ENCODE results near the gene CDH12.

CDH12 gene

DNA sequence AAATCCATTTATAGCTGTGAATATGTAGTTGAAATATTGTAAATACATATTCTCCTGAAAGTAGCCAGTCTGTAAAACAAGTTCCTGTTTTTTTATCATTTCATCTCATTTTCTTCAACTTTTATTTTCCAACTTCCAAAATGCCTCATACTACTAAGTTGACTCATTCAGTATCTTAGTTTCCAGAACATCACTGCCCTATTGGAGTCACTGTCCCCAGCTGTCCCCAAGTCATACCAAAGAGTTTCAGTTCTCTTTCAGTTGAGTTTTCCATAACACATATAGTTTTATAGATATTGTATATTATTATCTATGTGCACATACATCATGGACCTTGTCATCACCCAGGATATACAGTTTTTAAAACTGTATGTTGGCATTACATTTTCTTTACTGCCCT is 261.7 kb downstream of the CDH12 start:
- Histone ChIP-seq H3K27me3 (ENCODE audit: insufficient read depth, low read length) (no peaks in the 10 kb centered on the region), H3K4me3 (ENCODE audit: low read depth, low read length) (no peak overlapping the region), H3K79me2 (ENCODE audit: control insufficient read depth, insufficient read depth, low read length, unreplicated experiment) (no peaks in the 10 kb centered on the region), H3K27ac (ENCODE audit: low read depth, low read length) (no peak overlapping the region), H3K36me3 (ENCODE audit: insufficient read depth, low read length) (no peaks in the 10 kb centered on the region), H3K4me1 (ENCODE audit: control insufficient read depth, insufficient read depth, low read length, unreplicated experiment) (no peaks in the 10 kb centered on the region), H2AFZ (ENCODE audit: low read length, unreplicated experiment) (no peak overlapping the region)

DNA sequence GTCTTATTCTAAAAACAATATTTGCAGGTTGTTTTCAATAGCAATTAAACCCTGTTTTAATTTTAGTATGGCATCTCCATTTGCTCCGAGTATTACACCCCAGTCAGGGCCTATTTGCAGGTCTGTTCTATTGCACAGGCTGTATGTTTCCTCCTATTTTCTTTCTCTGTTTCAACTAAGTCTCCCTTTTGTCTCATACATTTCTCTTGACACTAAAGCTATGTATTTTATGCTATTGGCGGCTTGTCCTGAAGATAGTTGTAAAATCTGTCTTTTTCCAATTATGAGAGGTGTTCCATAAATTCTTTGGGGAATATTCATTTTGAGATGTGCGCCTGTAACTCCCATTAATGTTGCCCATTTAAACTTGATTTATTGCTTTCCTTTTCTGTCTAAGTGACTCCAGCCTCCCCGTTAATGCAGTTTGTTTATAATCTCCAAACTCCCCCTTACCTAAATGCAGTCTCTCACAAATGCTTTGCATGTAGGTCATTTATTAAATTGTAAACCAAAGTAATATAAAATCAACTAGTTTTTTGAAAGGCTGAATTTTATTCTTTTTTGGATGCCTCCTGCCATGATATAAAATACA is 262.4 kb downstream of the CDH12 start:
- Histone ChIP-seq H3K36me3 (ENCODE audit: insufficient read depth, low read length) (no peaks in the 10 kb centered on the region), H2AFZ (ENCODE audit: low read length, unreplicated experiment) (no peak overlapping the region), H3K79me2 (ENCODE audit: control insufficient read depth, insufficient read depth, low read length, unreplicated experiment) (no peaks in the 10 kb centered on the region)

GRCh38 chr5:22577711-22578110 is 275.4 kb downstream of the CDH12 start:
- no peaks in the 10 kb centered on the region for H3K4me1 ChIP-seq (ENCODE audit: control insufficient read depth, insufficient read depth, low read length, unreplicated experiment)
- no peak overlapping the region for H3K4me3 ChIP-seq (ENCODE audit: low read depth, low read length)
- H3K36me3 ChIP-seq (ENCODE audit: insufficient read depth, low read length), result no peaks in the 10 kb centered on the region
- no peak overlapping the region for H3K27ac ChIP-seq (ENCODE audit: low read depth, low read length)
- no peak overlapping the region for H2AFZ ChIP-seq (ENCODE audit: low read length, unreplicated experiment)
- no peaks in the 10 kb centered on the region for H3K27me3 ChIP-seq (ENCODE audit: insufficient read depth, low read length)
- H3K79me2 ChIP-seq (ENCODE audit: control insufficient read depth, insufficient read depth, low read length, unreplicated experiment), result no peaks in the 10 kb centered on the region

More for the DNA sequence above, 262.4 kb downstream of the CDH12 start:
- Histone ChIP-seq H3K4me1 (ENCODE audit: control insufficient read depth, insufficient read depth, low read length, unreplicated experiment) (no peaks in the 10 kb centered on the region), H3K4me3 (ENCODE audit: low read depth, low read length) (no peak overlapping the region), H3K27me3 (ENCODE audit: insufficient read depth, low read length) (no peaks in the 10 kb centered on the region), H3K27ac (ENCODE audit: low read depth, low read length) (no peak overlapping the region)

DNA sequence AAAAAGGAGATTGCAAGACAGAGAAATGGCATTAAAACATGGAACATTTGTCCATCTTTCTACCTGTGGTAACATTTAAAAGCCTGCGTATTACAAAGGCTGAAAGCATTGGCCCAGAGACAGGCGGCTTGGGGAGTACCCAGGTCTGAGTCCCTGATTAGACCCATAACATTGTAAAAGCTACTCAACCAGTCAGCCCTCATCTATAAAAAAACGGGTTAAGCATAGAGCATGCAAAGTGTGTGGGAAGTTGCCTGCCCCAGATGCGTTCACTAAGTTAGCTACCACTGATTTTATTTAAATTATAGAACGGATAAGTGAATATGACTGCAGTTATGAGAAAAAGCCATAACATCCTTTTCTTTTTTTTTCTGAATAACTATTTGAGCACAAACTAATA is 276.1 kb downstream of the CDH12 start:
- no peak overlapping the region for H3K27ac ChIP-seq (ENCODE audit: low read depth, low read length)
- no peaks in the 10 kb centered on the region for H3K36me3 ChIP-seq (ENCODE audit: insufficient read depth, low read length)
- no peaks in the 10 kb centered on the region for H3K4me1 ChIP-seq (ENCODE audit: control insufficient read depth, insufficient read depth, low read length, unreplicated experiment)
- no peak overlapping the region for H3K4me3 ChIP-seq (ENCODE audit: low read depth, low read length)
- H2AFZ ChIP-seq (ENCODE audit: low read length, unreplicated experiment), result no peak overlapping the region
- H3K79me2 ChIP-seq (ENCODE audit: control insufficient read depth, insufficient read depth, low read length, unreplicated experiment), result no peaks in the 10 kb centered on the region
- no peaks in the 10 kb centered on the region for H3K27me3 ChIP-seq (ENCODE audit: insufficient read depth, low read length)

DNA sequence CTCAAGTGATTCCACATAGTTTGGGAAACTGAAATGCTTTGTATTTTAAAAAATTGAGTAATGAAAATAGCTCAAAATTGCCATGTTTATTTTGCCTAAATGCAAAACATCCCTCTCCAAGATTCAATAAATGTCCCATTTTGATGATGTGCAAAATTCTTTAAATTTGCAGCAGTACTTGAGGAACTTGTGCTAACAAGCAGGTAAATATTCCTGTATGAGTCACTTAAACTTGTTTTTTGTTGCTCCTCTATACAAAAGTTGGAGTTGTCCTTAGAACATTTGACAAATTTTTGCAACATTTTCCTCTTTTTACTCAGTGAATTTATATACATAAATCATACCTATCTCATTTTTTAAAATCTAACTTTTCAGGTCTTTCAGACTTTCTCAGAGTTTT is 280.2 kb downstream of the CDH12 start:
- Histone ChIP-seq H3K27me3 (ENCODE audit: insufficient read depth, low read length) (no peaks in the 10 kb centered on the region), H3K4me3 (ENCODE audit: low read depth, low read length) (no peak overlapping the region), H3K79me2 (ENCODE audit: control insufficient read depth, insufficient read depth, low read length, unreplicated experiment) (no peaks in the 10 kb centered on the region), H3K27ac (ENCODE audit: low read depth, low read length) (no peak overlapping the region), H3K36me3 (ENCODE audit: insufficient read depth, low read length) (no peaks in the 10 kb centered on the region), H2AFZ (ENCODE audit: low read length, unreplicated experiment) (no peak overlapping the region), H3K4me1 (ENCODE audit: control insufficient read depth, insufficient read depth, low read length, unreplicated experiment) (no peaks in the 10 kb centered on the region)

GRCh38 chr5:22567983-22568382 is 285.2 kb downstream of the CDH12 start:
- H3K36me3 ChIP-seq (ENCODE audit: insufficient read depth, low read length), result no peaks in the 10 kb centered on the region
- no peaks in the 10 kb centered on the region for H3K79me2 ChIP-seq (ENCODE audit: control insufficient read depth, insufficient read depth, low read length, unreplicated experiment)

GRCh38 chr5:22560147-22560546 is 293.0 kb downstream of the CDH12 start:
- Histone ChIP-seq H3K27me3 (ENCODE audit: insufficient read depth, low read length) (no peaks in the 10 kb centered on the region), H3K4me1 (ENCODE audit: control insufficient read depth, insufficient read depth, low read length, unreplicated experiment) (no peaks in the 10 kb centered on the region), H3K27ac (ENCODE audit: low read depth, low read length) (no peak overlapping the region), H2AFZ (ENCODE audit: low read length, unreplicated experiment) (no peak overlapping the region), H3K4me3 (ENCODE audit: low read depth, low read length) (no peak overlapping the region), H3K36me3 (ENCODE audit: insufficient read depth, low read length) (no peaks in the 10 kb centered on the region), H3K79me2 (ENCODE audit: control insufficient read depth, insufficient read depth, low read length, unreplicated experiment) (no peaks in the 10 kb centered on the region)

More at GRCh38 chr5:22567983-22568382, 285.2 kb downstream of the CDH12 start:
- no peaks in the 10 kb centered on the region for H3K4me1 ChIP-seq (ENCODE audit: control insufficient read depth, insufficient read depth, low read length, unreplicated experiment)
- H3K4me3 ChIP-seq (ENCODE audit: low read depth, low read length), result no peak overlapping the region
- H3K27ac ChIP-seq (ENCODE audit: low read depth, low read length), result no peak overlapping the region
- H3K27me3 ChIP-seq (ENCODE audit: insufficient read depth, low read length), result no peaks in the 10 kb centered on the region
- H2AFZ ChIP-seq (ENCODE audit: low read length, unreplicated experiment), result no peak overlapping the region

- Histone ChIP-seq H3K36me3 (ENCODE audit: insufficient read depth, low read length) (no peaks in the 10 kb centered on the region), H3K4me1 (ENCODE audit: control insufficient read depth, insufficient read depth, low read length, unreplicated experiment) (no peaks in the 10 kb centered on the region), H3K4me3 (ENCODE audit: low read depth, low read length) (no peak overlapping the region), H3K27me3 (ENCODE audit: insufficient read depth, low read length) (no peaks in the 10 kb centered on the region), H2AFZ (ENCODE audit: low read length, unreplicated experiment) (no peak overlapping the region), H3K79me2 (ENCODE audit: control insufficient read depth, insufficient read depth, low read length, unreplicated experiment) (no peaks in the 10 kb centered on the region), H3K27ac (ENCODE audit: low read depth, low read length) (no peak overlapping the region)
Observed at GRCh38 chr5:22557251-22557650, 295.9 kb downstream of the CDH12 start.

DNA sequence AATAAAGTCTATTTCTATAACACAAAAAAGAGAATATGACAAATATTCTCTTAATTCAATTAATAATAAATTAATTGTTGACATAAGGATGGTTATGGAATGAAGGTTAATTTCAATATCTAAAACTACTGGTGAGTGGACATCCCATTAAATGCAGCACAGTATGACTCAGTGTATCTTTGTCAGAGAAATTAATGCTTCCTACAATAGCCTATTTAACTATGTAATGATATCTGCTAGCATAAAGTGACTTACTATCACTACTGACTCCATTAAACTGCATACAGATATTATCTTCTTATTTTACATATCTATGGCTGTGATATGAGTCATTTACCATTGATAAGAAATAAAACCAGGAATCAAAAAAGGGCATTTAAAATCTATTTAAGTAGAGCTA is 298.7 kb downstream of the CDH12 start:
- H3K79me2 ChIP-seq (ENCODE audit: control insufficient read depth, insufficient read depth, low read length, unreplicated experiment), result no peaks in the 10 kb centered on the region
- no peaks in the 10 kb centered on the region for H3K36me3 ChIP-seq (ENCODE audit: insufficient read depth, low read length)
- no peak overlapping the region for H2AFZ ChIP-seq (ENCODE audit: low read length, unreplicated experiment)
- H3K27ac ChIP-seq (ENCODE audit: low read depth, low read length), result no peak overlapping the region
- no peaks in the 10 kb centered on the region for H3K27me3 ChIP-seq (ENCODE audit: insufficient read depth, low read length)
- no peak overlapping the region for H3K4me3 ChIP-seq (ENCODE audit: low read depth, low read length)
- H3K4me1 ChIP-seq (ENCODE audit: control insufficient read depth, insufficient read depth, low read length, unreplicated experiment), result no peaks in the 10 kb centered on the region

- H2AFZ ChIP-seq (ENCODE audit: low read length, unreplicated experiment), result no peak overlapping the region
- H3K36me3 ChIP-seq (ENCODE audit: insufficient read depth, low read length), result no peaks in the 10 kb centered on the region
- H3K79me2 ChIP-seq (ENCODE audit: control insufficient read depth, insufficient read depth, low read length, unreplicated experiment), result no peaks in the 10 kb centered on the region
- no peak overlapping the region for H3K27ac ChIP-seq (ENCODE audit: low read depth, low read length)
- H3K4me1 ChIP-seq (ENCODE audit: control insufficient read depth, insufficient read depth, low read length, unreplicated experiment), result no peaks in the 10 kb centered on the region
- H3K4me3 ChIP-seq (ENCODE audit: low read depth, low read length), result no peak overlapping the region
- no peaks in the 10 kb centered on the region; the same call in 1 of the 2 replicates for H3K27me3 ChIP-seq (ENCODE audit: insufficient read depth, low read length)
Observed at GRCh38 chr5:22549876-22550671, 303.1 kb downstream of the CDH12 start.

DNA sequence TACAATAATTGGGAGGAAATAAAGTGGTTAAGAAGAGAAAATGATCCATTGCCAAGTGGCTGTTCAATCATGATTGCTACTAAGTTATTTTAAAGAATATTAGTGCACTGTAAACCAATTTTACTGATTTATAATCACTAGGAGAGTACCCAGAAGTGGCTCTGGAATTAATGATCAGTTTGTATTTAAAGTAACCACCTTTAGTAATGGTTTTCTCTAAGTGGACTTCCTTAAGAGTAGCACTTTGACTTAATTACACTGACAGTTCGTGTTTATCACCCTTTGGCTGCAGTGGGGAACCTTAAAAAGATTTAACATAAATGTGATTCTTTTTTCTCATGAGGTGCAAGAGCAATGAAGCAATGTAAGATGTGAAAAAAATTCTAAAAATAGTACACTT is 310.8 kb downstream of the CDH12 start:
- H3K4me1 ChIP-seq (ENCODE audit: control insufficient read depth, insufficient read depth, low read length, unreplicated experiment), result no peaks in the 10 kb centered on the region
- no peak overlapping the region for H3K27ac ChIP-seq (ENCODE audit: low read depth, low read length)
- no peaks in the 10 kb centered on the region for H3K27me3 ChIP-seq (ENCODE audit: insufficient read depth, low read length)
- no peak overlapping the region for H3K4me3 ChIP-seq (ENCODE audit: low read depth, low read length)
- H3K79me2 ChIP-seq (ENCODE audit: control insufficient read depth, insufficient read depth, low read length, unreplicated experiment), result no peaks in the 10 kb centered on the region
- H3K36me3 ChIP-seq (ENCODE audit: insufficient read depth, low read length), result no peaks in the 10 kb centered on the region
- no peak overlapping the region for H2AFZ ChIP-seq (ENCODE audit: low read length, unreplicated experiment)
